Smooth muscle cell (in vitro differentiated cells): ENCODE data around the gene MMUT. TPM values are rescaled to one million over a fixed set of nuclear protein-coding genes. Genes with fewer than 3 reads are reported as not detected.
"Not testable (repeated sequence)": the region's sequence is repeated elsewhere in the genome, so short reads cannot be mapped to it uniquely, and the experiment has no call there.

Experiments used
- DNase-seq: peaks from one replicate; lab custom pipeline; 2025; ENCODE audit not compliant: unreplicated experiment; lab: John Stamatoyannopoulos, UW
- H2AFZ ChIP-seq: fragments of 200-600 bp; sonication (generic); 2 replicates; pipeline ENCODE4 v1.6.0; 2016; ENCODE audit warnings: antibody characterized with exemption, low read depth, mild to moderate bottlenecking
- H3F3A ChIP-seq: fragments of 200-600 bp; sonication (generic); 2 replicates; pipeline ENCODE4 v1.6.0; 2017; ENCODE audit warnings: antibody characterized with exemption, low read depth
- H3K27ac ChIP-seq: fragments of 200-600 bp; sonication (generic); 2 replicates; pipeline ENCODE4 v1.5.1; 2016; ENCODE audit warnings: low read depth, mild to moderate bottlenecking
- H3K27me3 ChIP-seq: fragments of 200-600 bp; sonication (generic); 2 replicates; pipeline ENCODE4 v1.6.1; 2016; ENCODE audit warnings: low read depth, mild to moderate bottlenecking
- H3K36me3 ChIP-seq: fragments of 200-600 bp; sonication (generic); 2 replicates; pipeline ENCODE4 v1.5.1; 2016; ENCODE audit warnings: low read depth
- H3K4me1 ChIP-seq: fragments of 200-600 bp; sonication (generic); 2 replicates; pipeline ENCODE4 v1.5.1; 2016; ENCODE audit warnings: low read depth
- H3K4me2 ChIP-seq: fragments of 200-600 bp; sonication (generic); 2 replicates; pipeline ENCODE4 v1.6.0; 2016; ENCODE audit warnings: mild to moderate bottlenecking
- H3K4me3 ChIP-seq: fragments of 200-600 bp; sonication (generic); 2 replicates; pipeline ENCODE4 v1.5.1; 2016; ENCODE audit warnings: mild to moderate bottlenecking
- H3K79me2 ChIP-seq: fragments of 200-600 bp; sonication (generic); 2 replicates; pipeline ENCODE4 v1.6.0; 2016; ENCODE audit warnings: low read depth, mild to moderate bottlenecking
- H3K9ac ChIP-seq: fragments of 200-600 bp; sonication (generic); 2 replicates; pipeline ENCODE4 v1.6.0; 2016; ENCODE audit warnings: low read depth
- H3K9me3 ChIP-seq: fragments of 200-600 bp; sonication (generic); replicated peaks from 2 replicates; pipeline ENCODE4 v1.5.1; 2016; ENCODE audit warnings: low read depth
- H4K20me1 ChIP-seq: fragments of 200-600 bp; sonication (generic); 2 replicates; pipeline ENCODE4 v1.6.0; 2016; ENCODE audit warnings: low read depth
- CTCF ChIP-seq: fragments of 200-600 bp; sonication (generic); IDR thresholded peaks from 2 replicates; pipeline ENCODE4 v1.5.1; 2017; ENCODE audit warnings: borderline replicate concordance, mild to moderate bottlenecking, antibody characterized with exemption; ENCODE audit not compliant: insufficient read depth, poor library complexity, severe bottlenecking
- WGBS: methylation state at CpG from one replicate; pipeline ENCODE4 v1.1.7; 2016; ENCODE audit warnings: low lambda C conversion rate; 5-methylcytosine and 5-hydroxymethylcytosine counted together
- polyA plus RNA-seq: library from polyadenylated mRNA; unstranded; fragments of >200 nt; fragmentation: Nextera tagmentation; extraction: Ambion mirVana; gene quantifications from 2 replicates; pipeline ENCODE4 v1.2.1, GENCODE V29; 2016
- total RNA-seq: library from RNA; depleted of rRNA; stranded (reverse); fragments of >200 nt; gene quantifications from 2 replicates; pipeline ENCODE4 v1.2.3, GENCODE V29; 2014

Gene MMUT
- total and polyA plus RNA-seq, 2 experiments from 2014 or later: 17.0 to 18.5 TPM

- 97% methylated on average over 4 of the region's 4 CpGs for WGBS
- no peak overlapping the region for H3K27ac ChIP-seq
- H3K9ac ChIP-seq: no peak overlapping the region
- DNase-seq: no peak
- H3K9me3 ChIP-seq: no peaks in the 10 kb centered on the region
- H3K4me1 ChIP-seq: no peaks in the 10 kb centered on the region
- no peaks in the 10 kb centered on the region for H3F3A ChIP-seq
- H3K27me3 ChIP-seq: no peaks in the 10 kb centered on the region
- peaks cover 3% of the 10 kb centered on the region for H3K36me3 ChIP-seq
- H3K4me2 ChIP-seq: no peak overlapping the region
- no peak overlapping the region for H2AFZ ChIP-seq
- no peaks in the 10 kb centered on the region for H3K79me2 ChIP-seq
- TF ChIP-seq CTCF: no peak
- H4K20me1 ChIP-seq: no peaks in the 10 kb centered on the region
- H3K4me3 ChIP-seq: no peak overlapping the region
These were observed 27.6 kb upstream of the MMUT start for GRCh38 chr6:49490633-49491032.

DNA sequence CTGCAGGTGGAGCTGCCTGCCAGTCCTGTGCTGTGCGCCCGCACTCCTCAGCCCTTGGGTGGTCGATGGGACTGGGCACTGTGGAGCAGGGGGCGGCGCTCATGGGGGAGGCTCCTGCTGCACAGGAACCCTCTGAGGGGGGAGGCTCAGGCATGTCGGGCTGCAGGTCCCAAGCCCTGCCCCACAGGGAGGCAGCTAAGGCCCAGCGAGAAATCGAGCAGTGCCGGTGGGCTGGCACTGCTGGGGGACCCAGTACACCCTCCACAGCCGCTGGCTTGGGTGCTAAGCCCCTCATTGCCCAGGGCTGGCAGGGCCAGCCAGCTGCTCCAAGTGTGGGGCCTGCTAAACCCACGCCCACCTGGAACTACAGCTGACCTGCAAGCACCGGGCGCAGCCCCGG is 20.3 kb upstream of the MMUT start:
- H3K36me3 ChIP-seq, H3K9me3 ChIP-seq, H3K27me3 ChIP-seq, H3K79me2 ChIP-seq, H3K27ac ChIP-seq, H3K4me2 ChIP-seq, H3K9ac ChIP-seq, H2AFZ ChIP-seq, H3F3A ChIP-seq, H4K20me1 ChIP-seq, H3K4me1 ChIP-seq, H3K4me3 ChIP-seq, DNase-seq: not testable (repeated sequence)
- WGBS: 94% methylated on average over 10 of the region's 14 CpGs

GRCh38 chr6:49481846-49482245 is 18.8 kb upstream of the MMUT start:
- not testable (repeated sequence) for H3K4me3 ChIP-seq, H3K27me3 ChIP-seq, H2AFZ ChIP-seq, H3K9me3 ChIP-seq, H3K27ac ChIP-seq, H4K20me1 ChIP-seq, H3K9ac ChIP-seq, H3F3A ChIP-seq, H3K79me2 ChIP-seq, DNase-seq, H3K4me2 ChIP-seq, H3K4me1 ChIP-seq, H3K36me3 ChIP-seq
- WGBS: over 99% methylated on average over 8 of the region's 22 CpGs

DNA sequence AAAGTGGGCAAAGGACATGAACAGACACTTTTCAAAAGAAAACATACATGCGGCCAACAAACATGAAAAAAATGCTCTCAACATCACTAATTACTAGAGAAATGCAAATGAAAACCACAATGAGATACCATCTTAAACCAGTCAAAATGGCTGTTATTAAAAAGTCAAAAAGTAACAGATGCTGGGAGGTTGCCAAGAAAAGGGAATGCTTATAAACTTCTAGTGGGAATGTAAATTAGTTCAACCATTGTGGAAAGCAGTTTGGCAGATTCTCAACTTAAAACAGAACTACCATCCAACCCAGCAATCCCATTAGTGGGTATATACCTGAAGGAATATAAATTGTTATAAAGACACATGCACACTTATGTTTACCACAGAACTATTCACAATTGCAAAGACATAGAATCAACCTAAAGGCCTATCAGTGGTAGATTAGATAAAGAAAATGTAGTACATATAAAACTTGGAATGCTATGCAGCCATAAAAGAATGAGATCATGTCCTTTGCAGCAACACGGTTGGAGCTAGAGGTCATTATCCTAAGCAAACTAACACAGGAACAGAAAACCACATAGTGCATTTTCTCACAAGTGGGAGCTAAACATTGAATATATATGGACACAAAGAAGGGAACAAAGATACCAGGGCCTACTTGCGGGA is 16.4 kb upstream of the MMUT start:
- Histone ChIP-seq H4K20me1 (no peaks in the 10 kb centered on the region), H3K9me3 (no peaks in the 10 kb centered on the region), H3K4me3 (no peak overlapping the region), H3K9ac (no peak overlapping the region), H3F3A (no peaks in the 10 kb centered on the region), H3K27ac (no peak overlapping the region), H2AFZ (no peak overlapping the region), H3K4me1 (no peaks in the 10 kb centered on the region), H3K27me3 (no peaks in the 10 kb centered on the region), H3K79me2 (no peaks in the 10 kb centered on the region), H3K4me2 (no peak overlapping the region), H3K36me3 (no peaks in the 10 kb centered on the region)
- TF ChIP-seq CTCF: no peak
- no peak for DNase-seq
- WGBS: 82% methylated on average over 3 of the region's 3 CpGs

- 96% methylated on average over 2 of the region's 2 CpGs for WGBS
These were observed 13.5 kb upstream of the MMUT start for GRCh38 chr6:49476564-49476963.

More at GRCh38 chr6:49476564-49476963, 13.5 kb upstream of the MMUT start:
- not testable (repeated sequence) for DNase-seq, H3K4me2 ChIP-seq, H3K27ac ChIP-seq, H3K36me3 ChIP-seq, H3K9me3 ChIP-seq, H3K27me3 ChIP-seq, H3F3A ChIP-seq, H3K9ac ChIP-seq, H3K4me1 ChIP-seq, H3K79me2 ChIP-seq, H3K4me3 ChIP-seq, H4K20me1 ChIP-seq, H2AFZ ChIP-seq
